Loucy (cell line): ENCODE data around the gene ELL3.
A peak's percentile ranks its signal among the peaks of the same experiment; 100 is the strongest.

Source experiments
- H2AFZ ChIP-seq: fragments of 200-600 bp; sonication (generic); 2 replicates; pipeline ENCODE4 v1.6.0; 2016; ENCODE audit warnings: antibody characterized with exemption, mild to moderate bottlenecking, low read length, moderate library complexity
- H3F3A ChIP-seq: fragments of 200-600 bp; 2 replicates; pipeline ENCODE4 v1.6.0; 2016; ENCODE audit warnings: antibody characterized with exemption, low read depth, mild to moderate bottlenecking
- H3K27me3 ChIP-seq: fragments of 200-600 bp; sonication (generic); 2 replicates; pipeline ENCODE4 v1.6.1; 2014; ENCODE audit warnings: low read length, mild to moderate bottlenecking; ENCODE audit not compliant: insufficient read depth, poor library complexity, severe bottlenecking
- H3K36me3 ChIP-seq: fragments of 200-600 bp; sonication (generic); 2 replicates; pipeline ENCODE4 v1.6.1; 2016; ENCODE audit warnings: low read length; ENCODE audit not compliant: insufficient read depth
- H3K4me1 ChIP-seq: fragments of 200-600 bp; sonication (generic); 2 replicates; pipeline ENCODE4 v1.5.1; 2014; ENCODE audit warnings: low read length, mild to moderate bottlenecking; ENCODE audit not compliant: insufficient read depth, poor library complexity, severe bottlenecking
- H3K4me2 ChIP-seq: fragments of 200-600 bp; sonication (generic); 2 replicates; pipeline ENCODE4 v1.6.0; 2014; ENCODE audit warnings: antibody characterized with exemption, low read length, low read depth, mild to moderate bottlenecking; ENCODE audit not compliant: poor library complexity, severe bottlenecking
- H3K4me3 ChIP-seq: fragments of 200-600 bp; sonication (generic); 2 replicates; pipeline ENCODE4 v1.5.1; 2014; ENCODE audit warnings: low read length, mild to moderate bottlenecking, mixed read lengths; ENCODE audit not compliant: poor library complexity, severe bottlenecking
- H3K79me2 ChIP-seq: fragments of 200-600 bp; sonication (generic); 2 replicates; pipeline ENCODE4 v1.6.1; 2014; ENCODE audit warnings: low read length; ENCODE audit not compliant: insufficient read depth
- H3K9ac ChIP-seq: fragments of 200-600 bp; sonication (generic); 2 replicates; pipeline ENCODE4 v1.6.0; 2014; ENCODE audit warnings: mild to moderate bottlenecking, low read depth, low read length, moderate library complexity; ENCODE audit not compliant: poor library complexity, severe bottlenecking
- H3K9me2 ChIP-seq: fragments of 200-600 bp; sonication (generic); replicated peaks from 2 replicates; pipeline ENCODE4 v1.6.1; 2016; ENCODE audit warnings: low read depth, low read length, mixed read lengths
- H3K9me3 ChIP-seq: fragments of 200-600 bp; sonication (generic); 2 replicates; pipeline ENCODE4 v1.6.1; 2014; ENCODE audit warnings: mild to moderate bottlenecking, antibody characterized with exemption, low read length, low read depth; ENCODE audit not compliant: insufficient read depth
- H4K20me1 ChIP-seq: fragments of 200-600 bp; sonication (generic); 2 replicates; pipeline ENCODE4 v1.6.0; 2014; ENCODE audit warnings: antibody characterized with exemption, low read length, mild to moderate bottlenecking; ENCODE audit not compliant: insufficient read depth, poor library complexity, severe bottlenecking
- EZH2phosphoT487 ChIP-seq: fragments of 200-600 bp; IDR thresholded peaks from 2 replicates; pipeline ENCODE4 v1.6.1; 2018; ENCODE audit warnings: antibody characterized with exemption, mild to moderate bottlenecking, moderate library complexity, borderline replicate concordance
- TF ChIP-seq, protein P1 (sequence below): fragments of 200-600 bp; sonication (generic); conservative IDR thresholded peaks from 2 replicates; pipeline ENCODE4 v1.5.1; 2014; ENCODE audit warnings: mild to moderate bottlenecking, antibody characterized with exemption, low read length

The ELL3 gene

DNA sequence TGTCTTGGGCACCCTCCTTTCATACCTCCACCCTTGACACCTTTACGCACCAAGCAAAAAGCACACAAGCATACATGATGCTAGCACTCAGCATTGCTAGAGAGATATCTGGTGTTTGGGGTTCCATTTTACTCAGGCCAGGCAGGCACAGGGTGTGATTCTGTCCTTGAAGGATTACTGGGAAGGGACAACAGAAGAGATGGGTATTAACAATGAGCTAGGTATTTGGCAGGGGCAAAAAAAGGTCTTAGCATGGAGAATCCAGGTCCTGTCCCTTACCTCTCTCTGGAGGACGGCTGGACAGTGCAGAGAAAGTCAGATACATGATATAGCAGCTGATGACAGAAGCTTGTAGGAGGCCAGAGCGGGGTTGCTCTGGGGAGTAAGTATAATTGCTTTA is 19.8 kb upstream of the ELL3 start:
- H3F3A ChIP-seq = peaks cover 9% of the 10 kb centered on the region; the same call in 1 of the 2 replicates

GRCh38 chr15:43795997-43796396 is 19.2 kb upstream of the ELL3 start:
- H3K79me2 ChIP-seq = peaks cover 50% of the 10 kb centered on the region
- H3K27me3 ChIP-seq = peaks cover 6% of the 10 kb centered on the region
- no peak overlapping the region for H2AFZ ChIP-seq
- TF ChIP-seq, protein P1, sequence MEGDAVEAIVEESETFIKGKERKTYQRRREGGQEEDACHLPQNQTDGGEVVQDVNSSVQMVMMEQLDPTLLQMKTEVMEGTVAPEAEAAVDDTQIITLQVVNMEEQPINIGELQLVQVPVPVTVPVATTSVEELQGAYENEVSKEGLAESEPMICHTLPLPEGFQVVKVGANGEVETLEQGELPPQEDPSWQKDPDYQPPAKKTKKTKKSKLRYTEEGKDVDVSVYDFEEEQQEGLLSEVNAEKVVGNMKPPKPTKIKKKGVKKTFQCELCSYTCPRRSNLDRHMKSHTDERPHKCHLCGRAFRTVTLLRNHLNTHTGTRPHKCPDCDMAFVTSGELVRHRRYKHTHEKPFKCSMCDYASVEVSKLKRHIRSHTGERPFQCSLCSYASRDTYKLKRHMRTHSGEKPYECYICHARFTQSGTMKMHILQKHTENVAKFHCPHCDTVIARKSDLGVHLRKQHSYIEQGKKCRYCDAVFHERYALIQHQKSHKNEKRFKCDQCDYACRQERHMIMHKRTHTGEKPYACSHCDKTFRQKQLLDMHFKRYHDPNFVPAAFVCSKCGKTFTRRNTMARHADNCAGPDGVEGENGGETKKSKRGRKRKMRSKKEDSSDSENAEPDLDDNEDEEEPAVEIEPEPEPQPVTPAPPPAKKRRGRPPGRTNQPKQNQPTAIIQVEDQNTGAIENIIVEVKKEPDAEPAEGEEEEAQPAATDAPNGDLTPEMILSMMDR = no peak
- no peak for TF ChIP-seq EZH2phosphoT487
- no peak overlapping the region for H3K4me3 ChIP-seq
- peaks cover 46% of the 10 kb centered on the region for H4K20me1 ChIP-seq
- no peak overlapping the region for H3K9ac ChIP-seq
- no peaks in the 10 kb centered on the region for H3K9me2 ChIP-seq
- peaks cover 51% of the 10 kb centered on the region for H3K4me1 ChIP-seq
- peak overlapping the region; percentile 97 for H3K4me2 ChIP-seq
- H3K9me3 ChIP-seq = no peaks in the 10 kb centered on the region
- peaks cover 30% of the 10 kb centered on the region; the same call in 1 of the 2 replicates for H3K36me3 ChIP-seq
- H3F3A ChIP-seq = peaks cover 9% of the 10 kb centered on the region; the same call in 1 of the 2 replicates

More for the DNA sequence above, 19.8 kb upstream of the ELL3 start:
- H4K20me1 ChIP-seq = peaks cover 46% of the 10 kb centered on the region
- no peak overlapping the region for H2AFZ ChIP-seq
- no peak overlapping the region for H3K9ac ChIP-seq
- H3K36me3 ChIP-seq = peaks cover 31% of the 10 kb centered on the region; the same call in 1 of the 2 replicates
- H3K4me1 ChIP-seq = peaks cover 53% of the 10 kb centered on the region
- TF ChIP-seq EZH2phosphoT487 = no peak
- TF ChIP-seq, protein P1 = no peak
- no peaks in the 10 kb centered on the region for H3K9me3 ChIP-seq
- no peaks in the 10 kb centered on the region for H3K9me2 ChIP-seq
- peaks cover 6% of the 10 kb centered on the region for H3K27me3 ChIP-seq
- H3K79me2 ChIP-seq = peaks cover 56% of the 10 kb centered on the region
- H3K4me3 ChIP-seq = no peak overlapping the region
- H3K4me2 ChIP-seq = no peak overlapping the region

GRCh38 chr15:43795197-43795596 is 18.4 kb upstream of the ELL3 start:
- peaks cover 6% of the 10 kb centered on the region for H3K27me3 ChIP-seq
- peaks cover 44% of the 10 kb centered on the region for H3K79me2 ChIP-seq
- H3K9me2 ChIP-seq = no peaks in the 10 kb centered on the region
- H3K4me2 ChIP-seq = peak overlapping the region; percentile 97
- H2AFZ ChIP-seq = no peak overlapping the region
- H3F3A ChIP-seq = peaks cover 9% of the 10 kb centered on the region; the same call in 1 of the 2 replicates
- H3K4me1 ChIP-seq = peaks cover 48% of the 10 kb centered on the region
- TF ChIP-seq EZH2phosphoT487 = no peak
- TF ChIP-seq, protein P1 = no peak
- H3K36me3 ChIP-seq = peaks cover 30% of the 10 kb centered on the region; the same call in 1 of the 2 replicates
- no peak overlapping the region for H3K9ac ChIP-seq
- H4K20me1 ChIP-seq = peaks cover 46% of the 10 kb centered on the region
- peak overlapping the region; percentile 88 for H3K4me3 ChIP-seq
- no peaks in the 10 kb centered on the region for H3K9me3 ChIP-seq
